HG02943 (cell line): ENCODE results near the gene KPTN.

Source experiments
- ATAC-seq: cut with Tn5 transposase; IDR thresholded peaks from one replicate; pipeline ENCODE4 v1.9.1; 2021; ENCODE audit warnings: mild to moderate bottlenecking, low read depth, moderate library complexity; ENCODE audit not compliant: unreplicated experiment

Gene KPTN

GRCh38 chr19:47509170-47509847 is 25.3 kb upstream of the KPTN start:
- no peak for ATAC-seq

DNA sequence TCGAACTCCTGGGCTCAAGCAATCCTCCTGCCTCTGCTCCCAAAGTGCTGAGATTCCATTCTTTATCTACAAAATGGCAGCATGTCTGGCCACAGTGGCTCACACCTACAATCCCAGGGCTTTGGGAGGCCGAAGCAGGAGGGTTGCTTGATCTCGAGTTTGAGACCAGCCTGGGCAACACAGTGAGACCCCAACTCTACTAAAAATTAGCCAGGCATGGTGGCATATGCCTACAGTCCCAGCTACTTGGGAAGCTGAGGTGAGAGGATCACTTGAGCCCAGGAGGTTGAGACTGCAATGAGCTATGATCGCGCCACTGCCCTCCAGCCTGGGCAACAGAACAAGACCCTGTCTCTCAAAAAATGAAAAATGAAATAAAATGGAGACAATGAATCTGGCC is 24.7 kb upstream of the KPTN start:
- ATAC-seq = no peak

- no peak for ATAC-seq
These were observed 24.0 kb upstream of the KPTN start for GRCh38 chr19:47507924-47508553.

DNA sequence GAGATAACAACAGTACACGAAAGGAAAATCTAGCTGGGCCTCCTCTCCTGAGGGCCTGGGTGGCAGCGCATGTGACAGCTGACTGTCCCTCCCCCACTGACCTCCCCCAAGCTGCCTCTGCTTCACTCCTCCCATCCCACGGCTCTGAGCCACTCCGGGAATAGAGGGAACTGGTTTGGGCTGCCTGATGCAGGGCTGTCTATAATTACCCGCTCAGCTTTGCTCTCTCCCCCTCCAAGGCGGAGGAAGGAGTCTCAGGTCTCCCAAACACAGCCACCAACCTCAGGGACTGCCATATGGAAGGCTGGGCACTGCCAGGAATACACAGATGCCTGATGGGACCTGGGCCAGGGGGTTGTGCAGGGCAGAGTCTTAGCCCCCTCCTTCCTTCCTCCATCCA is 23.0 kb upstream of the KPTN start:
- no peak for ATAC-seq

- ATAC-seq = no peak
These were observed 22.4 kb upstream of the KPTN start for GRCh38 chr19:47506459-47506858.

DNA sequence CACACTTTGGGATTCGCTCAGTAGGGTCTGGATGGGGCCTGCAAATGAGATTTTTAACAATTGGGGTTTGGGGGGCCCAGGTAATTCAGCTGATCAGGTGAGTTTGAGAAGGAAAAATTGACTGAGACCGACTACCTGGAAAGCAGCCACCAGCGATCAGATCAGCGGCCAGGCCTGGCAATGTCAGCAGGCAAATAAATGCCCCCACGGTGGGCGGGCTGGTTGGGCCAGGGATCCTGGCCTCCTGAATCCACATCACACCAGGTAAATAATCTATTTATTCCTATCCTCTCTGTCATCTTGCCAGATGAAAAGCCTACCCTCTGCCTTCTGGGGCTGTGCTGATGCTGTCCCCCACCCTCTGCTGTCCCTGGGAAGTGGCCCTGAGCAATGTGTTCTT is 21.5 kb upstream of the KPTN start:
- no peak for ATAC-seq

DNA sequence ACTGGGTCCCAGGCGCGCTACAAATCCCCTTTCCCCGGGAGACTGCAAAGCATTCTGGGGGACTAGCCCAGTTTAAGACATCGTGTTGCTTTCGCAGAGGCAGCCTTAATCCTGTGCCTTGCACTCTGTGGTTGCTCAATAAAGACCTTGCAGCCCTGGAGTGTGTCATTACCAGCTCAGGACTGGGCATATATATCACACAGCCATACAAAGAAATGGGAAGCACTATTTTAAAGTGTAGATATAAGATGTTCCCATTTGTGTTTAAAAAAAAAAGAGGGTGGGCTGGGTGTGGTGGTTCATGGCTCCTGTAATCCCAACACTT is 19.8 kb upstream of the KPTN start:
- ATAC-seq = no peak

- ATAC-seq = no peak
These were observed 19.3 kb upstream of the KPTN start for GRCh38 chr19:47503130-47503825.

GRCh38 chr19:47499863-47500830 is 16.1 kb upstream of the KPTN start:
- no peak for ATAC-seq

DNA sequence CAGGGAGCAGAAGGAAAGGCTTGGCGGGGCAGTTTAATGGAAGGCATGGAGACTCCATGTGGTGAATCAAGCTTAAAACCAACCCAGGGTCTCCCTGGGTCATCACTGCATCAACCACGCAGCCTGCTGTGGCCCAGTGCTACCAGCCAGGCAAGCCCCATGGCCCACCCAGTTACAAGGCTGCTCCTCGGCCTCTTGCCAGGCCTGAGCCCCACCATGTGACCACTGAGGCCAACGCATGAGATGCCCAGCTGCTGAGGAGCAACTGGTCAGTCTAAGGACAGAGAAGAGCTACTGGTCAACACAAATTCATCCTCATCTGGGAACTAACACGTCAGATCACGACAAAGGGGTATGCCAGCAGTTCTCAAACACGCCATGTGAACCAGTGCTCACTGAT is 15.4 kb upstream of the KPTN start:
- ATAC-seq = no peak

DNA sequence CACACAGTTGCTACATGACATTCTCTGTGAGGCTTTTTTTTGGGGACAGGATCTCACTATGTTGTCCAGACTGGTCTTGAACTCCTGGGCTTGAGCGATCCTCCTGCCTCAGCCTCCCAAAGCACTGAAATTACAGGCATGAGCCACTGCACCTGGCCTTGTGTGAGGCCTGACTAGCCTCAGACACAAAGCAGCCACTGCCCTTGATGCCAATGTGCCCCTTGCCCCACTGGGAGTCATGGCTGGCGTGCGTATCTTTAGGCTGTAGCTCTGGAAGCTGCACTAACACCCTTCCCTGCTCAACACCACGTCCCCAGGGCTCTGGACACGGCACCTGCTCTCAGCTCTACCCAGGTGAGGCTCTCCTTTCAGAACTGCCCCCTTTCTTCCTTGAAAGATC is 14.5 kb upstream of the KPTN start:
- ATAC-seq = no peak

- no peak for ATAC-seq
These were observed 14.0 kb upstream of the KPTN start for GRCh38 chr19:47497821-47498520.

DNA sequence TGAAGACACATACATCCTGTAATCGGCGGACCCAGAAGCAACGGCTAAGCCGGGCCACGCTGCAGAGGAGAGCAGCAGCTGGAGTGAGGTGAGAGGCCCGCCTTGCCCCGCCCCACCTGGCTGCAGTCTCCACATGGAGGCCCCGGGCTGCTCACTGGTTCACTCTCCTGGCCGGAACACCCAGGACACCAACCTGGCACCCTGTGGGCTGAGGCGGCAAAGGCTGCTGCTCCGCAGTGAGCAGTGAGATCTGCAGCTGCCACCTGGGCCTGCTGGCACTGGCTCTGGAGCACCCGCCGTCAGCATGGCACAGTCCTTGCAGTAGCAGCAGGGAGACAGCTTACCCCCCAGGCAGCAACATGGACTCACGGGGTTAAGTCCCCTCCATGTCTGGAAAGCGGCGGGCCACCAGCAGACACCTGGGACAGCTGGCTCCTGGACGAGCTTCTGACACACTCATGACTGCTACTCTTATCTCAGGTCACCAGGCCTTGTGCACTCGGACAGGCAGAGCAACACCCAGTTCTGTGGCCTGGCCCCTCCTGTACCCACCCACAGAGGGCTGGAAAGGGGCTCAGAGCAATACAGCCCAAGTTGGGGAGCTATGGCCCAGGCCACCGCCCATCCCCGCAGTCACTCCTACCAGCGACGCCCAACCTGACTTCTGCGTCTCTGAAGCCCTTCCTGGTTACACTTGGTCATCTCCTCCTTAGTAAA is 13.2 kb upstream of the KPTN start:
- ATAC-seq = no peak

- ATAC-seq = no peak
These were observed 11.7 kb upstream of the KPTN start for GRCh38 chr19:47495478-47496372.

DNA sequence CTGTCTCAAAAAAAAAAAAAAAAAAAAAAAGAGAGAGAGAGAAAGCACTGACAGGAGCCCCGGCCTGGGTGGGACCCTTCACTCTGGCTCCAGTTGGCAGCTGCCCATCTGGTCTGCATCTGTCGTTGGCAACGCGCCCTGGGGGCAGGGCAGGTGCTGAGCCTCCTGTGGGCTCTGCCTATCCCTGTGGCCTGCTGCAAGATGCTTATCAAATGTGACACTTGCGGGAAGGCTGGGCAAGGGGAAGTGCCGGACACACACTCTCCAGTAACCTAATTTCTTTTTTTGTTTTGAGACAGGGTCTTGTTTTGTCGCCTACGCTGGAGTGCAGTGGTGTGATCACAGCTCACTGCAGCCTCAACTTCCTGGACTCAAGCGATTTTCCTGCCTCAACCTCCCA is 10.7 kb upstream of the KPTN start:
- ATAC-seq = no peak

DNA sequence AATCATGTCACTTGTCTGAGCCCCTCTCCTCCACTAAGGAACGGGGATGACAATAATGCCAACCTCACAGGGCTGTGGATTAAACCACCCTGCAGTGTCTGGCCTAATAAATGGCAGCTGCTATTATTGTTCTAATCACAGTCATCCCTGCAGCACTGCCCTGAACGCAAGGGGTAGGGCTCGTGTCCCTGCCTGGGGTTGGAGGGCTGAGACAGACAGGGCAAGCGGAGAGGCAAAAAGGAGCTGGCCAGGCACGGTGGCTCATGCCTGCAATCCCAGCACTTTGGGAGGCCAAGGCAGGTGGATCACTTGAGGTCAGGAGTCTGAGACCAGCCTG is 10.2 kb upstream of the KPTN start:
- no peak for ATAC-seq

- ATAC-seq = no peak
These were observed 9.6 kb upstream of the KPTN start for GRCh38 chr19:47493378-47494210.
